H1 (cell line): ENCODE measurements around the gene KLF16. TPM values are rescaled to one million over a fixed set of nuclear protein-coding genes. Genes with fewer than 3 reads are reported as not detected.

Experiments used
- CTCF ChIA-PET: fragments of 300-600 bp; sonication (Branson Sonifier 250); formaldehyde crosslinking; loops from one replicate; lab custom pipeline; 2021; ENCODE audit not compliant: partially characterized antibody; lab: Charles Lee
- POLR2A ChIA-PET: fragments of 300-600 bp; sonication (Branson Sonifier 250); formaldehyde crosslinking; loops from one replicate; lab custom pipeline; 2021; ENCODE audit warnings: inconsistent platforms; ENCODE audit not compliant: partially characterized antibody; lab: Charles Lee
- DNase-seq, 2 experiments: peaks; one replicate each; pipeline versions ENCODE4 v3.0.0 to v3.0.0-alpha.2; 2010 to 2022; ENCODE audit warnings: low spot score in 2 of 2, low read depth in 1 of 2, mixed read lengths in 1 of 2
- FAIRE-seq: peaks from 2 replicates; lab custom pipeline; 2011; peaks lifted over from hg19 to GRCh38; lab: Jason Lieb, UNC
- H2AFZ ChIP-seq: 2 replicates; pipeline ENCODE4 v1.8.1; 2012; ENCODE audit warnings: low read length, inconsistent platforms
- H2AK5ac ChIP-seq: 2 replicates; pipeline ENCODE4 v1.6.1; 2013; ENCODE audit warnings: low read depth, low read length
- H2BK120ac ChIP-seq: replicated peaks from 2 replicates; pipeline ENCODE3; 2013; ENCODE audit warnings: low read depth, low read length, inconsistent platforms
- H2BK12ac ChIP-seq: 2 replicates; pipeline ENCODE4 v1.6.1; 2013; ENCODE audit warnings: low read depth, low read length
- H2BK15ac ChIP-seq: 2 replicates; pipeline ENCODE4 v1.6.1; 2013; ENCODE audit warnings: low read length
- H2BK20ac ChIP-seq: 2 replicates; pipeline ENCODE4 v1.6.1; 2013; ENCODE audit warnings: low read length
- H2BK5ac ChIP-seq: 2 replicates; pipeline ENCODE4 v1.6.1; 2013; ENCODE audit warnings: low read depth, low read length
- H3K14ac ChIP-seq: 2 replicates; pipeline ENCODE4 v1.6.1; 2013; ENCODE audit warnings: inconsistent platforms; ENCODE audit not compliant: insufficient read length
- H3K18ac ChIP-seq: 2 replicates; pipeline ENCODE4 v1.6.1; 2013; ENCODE audit warnings: low read length; ENCODE audit errors: extremely low read depth
- H3K23ac ChIP-seq: 2 replicates; pipeline ENCODE4 v1.6.1; 2013; ENCODE audit warnings: inconsistent platforms; ENCODE audit not compliant: insufficient read length
- H3K23me2 ChIP-seq: 2 replicates; pipeline ENCODE4 v1.6.1; 2013; ENCODE audit warnings: low read depth, low read length
- H3K27ac ChIP-seq: 2 replicates; pipeline ENCODE4 v1.6.1; 2011; ENCODE audit warnings: low read depth, low read length, inconsistent platforms
- H3K27me3 ChIP-seq, 4 experiments: replicated peaks in 1 of 4; 1 replicate in 1 of 4; 2 replicates in 3 of 4; pipeline versions ENCODE4 v1.6.1 to v1.8.1; 2011 to 2013; ENCODE audit warnings: low read length in 3 of 4, mild to moderate bottlenecking in 3 of 4, inconsistent platforms in 2 of 4, mixed read lengths in 2 of 4, moderate library complexity in 1 of 4; ENCODE audit not compliant: control insufficient read depth in 3 of 4, insufficient read depth in 3 of 4; ENCODE audit errors: extremely low read depth in 1 of 4
- H3K36me3 ChIP-seq, 4 experiments: 2 replicates each; pipeline versions ENCODE4 v1.6.1 to v1.8.1; 2011 to 2013; ENCODE audit warnings: mild to moderate bottlenecking in 4 of 4, low read length in 3 of 4, moderate library complexity in 2 of 4, control low read depth in 1 of 4, inconsistent platforms in 1 of 4; ENCODE audit not compliant: insufficient read depth in 4 of 4, control insufficient read depth in 2 of 4
- H3K4ac ChIP-seq: replicated peaks from 2 replicates; pipeline ENCODE3; 2013; ENCODE audit warnings: low read length, low read depth, mixed read lengths, inconsistent platforms; ENCODE audit not compliant: insufficient read length
- H3K4me1 ChIP-seq, 4 experiments: replicated peaks in 1 of 4; 1 replicate in 1 of 4; 2 replicates in 3 of 4; pipeline versions ENCODE4 v1.6.1 to v1.8.1; 2011 to 2013; ENCODE audit warnings: low read length in 3 of 4, inconsistent platforms in 2 of 4, mixed read lengths in 1 of 4; ENCODE audit not compliant: insufficient read depth in 4 of 4, control insufficient read depth in 3 of 4
- H3K4me2 ChIP-seq, 2 experiments: 2 replicates each; pipeline versions ENCODE4 v1.6.1 to v1.8.1; 2011 to 2013; ENCODE audit warnings: low read depth in 2 of 2, low read length in 2 of 2, control low read depth in 1 of 2, inconsistent platforms in 1 of 2, mild to moderate bottlenecking in 1 of 2; ENCODE audit not compliant: insufficient read depth in 1 of 2
- H3K4me3 ChIP-seq, 4 experiments: fragments of 200-600, 300-600 bp in 1 of 4; sonication (generic), shearing (Covaris generic), sonication (Bioruptor Twin) in 1 of 4; 2 replicates each; pipeline versions ENCODE4 v1.5.1 to v1.8.1; 2011 to 2016; ENCODE audit warnings: low read length in 4 of 4, low read depth in 3 of 4, control low read depth in 2 of 4, inconsistent platforms in 2 of 4, mild to moderate bottlenecking in 2 of 4, mixed read lengths in 1 of 4, moderate library complexity in 1 of 4; ENCODE audit not compliant: insufficient read depth in 2 of 4; ENCODE audit errors: extremely low read depth in 1 of 4
- H3K56ac ChIP-seq: replicated peaks from 2 replicates; pipeline ENCODE3; 2013; ENCODE audit warnings: low read depth, mild to moderate bottlenecking, mixed read lengths, low read length, inconsistent platforms; ENCODE audit not compliant: insufficient read length
- H3K79me1 ChIP-seq: 2 replicates; pipeline ENCODE4 v1.6.1; 2013; ENCODE audit warnings: low read depth, low read length, control low read depth
- H3K79me2 ChIP-seq, 2 experiments: 2 replicates each; pipeline versions ENCODE4 v1.6.1 to v1.8.1; 2012 to 2013; ENCODE audit warnings: low read length in 2 of 2, mild to moderate bottlenecking in 2 of 2, inconsistent platforms in 1 of 2; ENCODE audit not compliant: insufficient read depth in 2 of 2, control insufficient read depth in 1 of 2
- H3K9ac ChIP-seq, 4 experiments: replicated peaks in 1 of 4; 1 replicate in 1 of 4; 2 replicates in 3 of 4; pipeline versions ENCODE4 v1.6.1 to v1.8.1; 2011 to 2013; ENCODE audit warnings: low read depth in 3 of 4, low read length in 3 of 4, control low read depth in 2 of 4, mild to moderate bottlenecking in 2 of 4, moderate library complexity in 2 of 4, inconsistent platforms in 1 of 4; ENCODE audit errors: extremely low read depth in 1 of 4
- H3K9me3 ChIP-seq, 2 experiments: 2 replicates each; pipeline versions ENCODE4 v1.6.1 to v1.8.1; 2012 to 2013; ENCODE audit warnings: mild to moderate bottlenecking in 2 of 2, moderate library complexity in 2 of 2, control low read depth in 1 of 2, inconsistent platforms in 1 of 2, low read depth in 1 of 2, low read length in 1 of 2, mixed read lengths in 1 of 2; ENCODE audit not compliant: insufficient read depth in 2 of 2
- H4K20me1 ChIP-seq, 2 experiments: replicated peaks in 1 of 2; 2 replicates each; pipeline versions ENCODE3 to v1.8.1; 2011 to 2013; ENCODE audit warnings: inconsistent platforms in 2 of 2, low read length in 2 of 2, mild to moderate bottlenecking in 1 of 2; ENCODE audit not compliant: insufficient read depth in 2 of 2, control insufficient read depth in 1 of 2
- H4K5ac ChIP-seq: 2 replicates; pipeline ENCODE4 v1.6.1; 2013; ENCODE audit warnings: low read length, low read depth, mixed read lengths, inconsistent platforms; ENCODE audit not compliant: insufficient read length
- H4K8ac ChIP-seq: 2 replicates; pipeline ENCODE4 v1.8.0; 2013; ENCODE audit warnings: mild to moderate bottlenecking, moderate library complexity, low read length, inconsistent platforms; ENCODE audit not compliant: insufficient read depth; ENCODE audit errors: extremely low read depth
- H4K91ac ChIP-seq: replicated peaks from 2 replicates; pipeline ENCODE3; 2013; ENCODE audit warnings: low read length, mixed read lengths, inconsistent platforms; ENCODE audit not compliant: insufficient read length
- ASH2L ChIP-seq: fragments of 200-600, 300-600 bp; sonication (generic); IDR thresholded peaks from one replicate; pipeline ENCODE4 v1.7.1; 2017; ENCODE audit warnings: low read length
- BCL11A ChIP-seq, 2 experiments: IDR thresholded peaks; one replicate each; pipeline ENCODE4 v1.6.1; 2011; ENCODE audit warnings: low read depth in 2 of 2, low read length in 2 of 2, mild to moderate bottlenecking in 2 of 2
- CHD1 ChIP-seq: IDR thresholded peaks from 2 replicates; pipeline ENCODE4 v1.6.1; 2012; ENCODE audit warnings: low read depth, low read length, improper control_type of control experiment
- KDM4A ChIP-seq: IDR thresholded peaks from one replicate; pipeline ENCODE4 v1.7.1; 2012; ENCODE audit warnings: low read depth, mild to moderate bottlenecking, moderate library complexity, low read length, inconsistent platforms; ENCODE audit not compliant: severe bottlenecking
- POU5F1 ChIP-seq: IDR thresholded peaks from 2 replicates; pipeline ENCODE4 v1.6.1; 2011; ENCODE audit warnings: low read depth, mild to moderate bottlenecking, low read length, moderate library complexity
- RAD21 ChIP-seq, 2 experiments: IDR thresholded peaks in 1 of 2; conservative IDR thresholded peaks in 1 of 2; 2 replicates each; pipeline ENCODE4 v1.6.1; 2011; ENCODE audit warnings: low read depth in 2 of 2, low read length in 2 of 2, improper control_type of control experiment in 1 of 2, inconsistent platforms in 1 of 2, mild to moderate bottlenecking in 1 of 2, moderate library complexity in 1 of 2
- SAP30 ChIP-seq: fragments of 300-600 bp; sonication (generic); IDR thresholded peaks from 2 replicates; pipeline ENCODE4 v1.7.1; 2012; ENCODE audit warnings: low read length, moderate library complexity, mild to moderate bottlenecking, inconsistent platforms; ENCODE audit not compliant: insufficient read depth, insufficient replicate concordance
- SP4 ChIP-seq: IDR thresholded peaks from 2 replicates; pipeline ENCODE4 v1.6.1; 2012; ENCODE audit warnings: low read length, inconsistent platforms
- TAF1 ChIP-seq: IDR thresholded peaks from 2 replicates; pipeline ENCODE4 v1.6.1; 2011; ENCODE audit warnings: mild to moderate bottlenecking, low read depth, low read length
- TAF7 ChIP-seq: optimal IDR thresholded peaks from 2 replicates; pipeline ENCODE3; 2011; ENCODE audit warnings: low read depth, mild to moderate bottlenecking, inconsistent platforms, low read length, moderate library complexity, borderline replicate concordance
- WGBS, 2 experiments: shearing (Covaris generic) in 1 of 2; methylation state at CpG; one replicate each; pipeline versions ENCODE4 v1.1.6 to v1.1.7; 2013 to 2015; ENCODE audit warnings: low lambda C conversion rate in 2 of 2, mixed read lengths in 2 of 2, inconsistent platforms in 1 of 2, low coverage in 1 of 2, missing lambda C conversion rate in 1 of 2; ENCODE audit not compliant: insufficient replicate concordance in 2 of 2, insufficient coverage in 1 of 2, insufficient read length in 1 of 2; ENCODE audit errors: extremely low coverage in 1 of 2, missing lambda C conversion rate in 1 of 2; 5-methylcytosine and 5-hydroxymethylcytosine counted together
- polyA plus RNA-seq, 7 experiments: library from polyadenylated mRNA; depleted of rRNA in 3 of 7; stranded (reverse) in 5 of 7; unstranded in 2 of 7; fragments of >200 nt in 5 of 7; fragments of 200-250 nt in 2 of 7; gene quantifications; 1 replicate in 5 of 7; 2 replicates in 1 of 7; 4 replicates in 1 of 7; pipeline versions ENCODE4 v1.2.1 to v1.2.3, GENCODE V29; 2011 to 2013; ENCODE audit warnings: missing spikeins in 2 of 7, mixed read lengths in 2 of 7
- total RNA-seq: library from RNA; stranded (reverse); fragmentation: NEBNext Ultra II Directional; extraction: Animal tissue kit (Norgen Biotek cat#: 25700); gene quantifications from 2 replicates; pipeline ENCODE4 v1.2.1, GENCODE V29; 2021
- TF ChIP-seq, protein P1 (sequence below): IDR thresholded peaks from 2 replicates; pipeline ENCODE4 v1.6.1; 2012; ENCODE audit warnings: inconsistent platforms

KLF16 gene
- total and polyA plus RNA-seq, 2 of the 8 experiments (the other 6 are each of a cell fraction or from before 2014, with no cell fraction given): 14.3 to 45.9 TPM

DNA sequence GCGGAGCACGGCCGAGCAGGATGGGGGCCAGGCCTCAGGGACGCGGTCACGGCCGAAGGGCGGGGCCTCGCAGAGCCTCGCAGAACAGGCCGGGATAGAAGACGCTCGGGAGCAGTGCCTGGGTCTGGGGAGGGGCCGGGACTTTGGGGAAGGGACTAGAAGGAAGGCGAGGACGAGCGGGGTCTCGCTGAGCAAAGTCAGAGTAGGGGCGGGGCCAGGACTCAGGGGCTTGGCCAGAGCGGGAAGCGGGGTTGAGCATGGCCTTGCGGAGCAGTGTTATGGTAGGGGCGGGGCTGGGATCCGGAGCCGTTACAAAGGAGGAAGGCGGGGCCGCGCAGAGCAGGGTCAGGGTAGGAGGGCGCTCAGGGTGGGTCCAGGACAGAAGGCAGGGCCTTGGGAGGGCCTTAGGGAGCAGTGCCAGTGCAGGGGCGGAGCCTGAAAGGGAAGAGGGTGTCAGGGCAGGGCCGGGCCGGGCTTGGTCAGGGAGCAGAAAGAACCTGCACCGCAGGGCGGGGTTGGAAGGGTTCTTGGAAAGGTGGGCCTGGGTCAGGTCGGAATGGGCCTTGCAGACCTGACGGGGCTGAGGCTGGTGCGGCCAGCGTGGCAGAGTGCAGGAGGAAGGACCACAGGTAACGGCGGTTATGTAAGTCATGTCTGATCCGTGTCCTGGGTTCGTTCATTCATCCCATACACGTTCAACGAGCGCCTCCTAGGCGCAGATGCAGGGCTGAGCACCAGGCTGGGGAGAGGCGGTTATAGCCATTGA, 50.8 kb downstream of the KLF16 start:
- Histone ChIP-seq H4K8ac (peak overlapping the region; percentile 57; the same call in 1 of the 2 replicates), H3K23ac (no peak overlapping the region), H3K36me3 (peaks cover 5 to 19% (median 10%) of the 10 kb centered on the region in 4 experiments; a peak in 6 of 8 replicates), H2BK12ac (no peak overlapping the region), H3K9me3 (no peaks in the 10 kb centered on the region), H3K23me2 (peaks cover 2% of the 10 kb centered on the region), H3K79me2 (no peaks in the 10 kb centered on the region), H4K91ac (no peak overlapping the region), H3K4ac (no peak overlapping the region), H3K4me3 (peak overlapping the region; percentile 49 to 69 (median 56)), H2AFZ (no peak overlapping the region), H2BK5ac (no peak overlapping the region; the same call in 1 of the 2 replicates), H3K56ac (peak overlapping the region; percentile 59), H2BK120ac (no peak overlapping the region), H3K9ac (0 out of 7 replicates have a peak overlapping the region, but pooled peaks of 1 of the 4 experiments have one; percentile 25), H3K27ac (no peak overlapping the region; the same call in 1 of the 2 replicates), H2AK5ac (no peak overlapping the region), H2BK20ac (no peak overlapping the region), H3K4me1 (peaks cover 0 to 2% (median 0%) of the 10 kb centered on the region in 4 experiments; a peak in 3 of 7 replicates), H3K18ac (peak overlapping the region; percentile 78), H3K14ac (no peak overlapping the region), H4K20me1 (peaks cover 2 to 3% of the 10 kb centered on the region in 2 experiments), H3K27me3 (peaks cover 0 to 3% (median 0%) of the 10 kb centered on the region in 4 experiments; a peak in 3 of 7 replicates), H3K79me1 (no peaks in the 10 kb centered on the region; the same call in 1 of the 2 replicates), H4K5ac (no peak overlapping the region), H2BK15ac (no peak overlapping the region), H3K4me2 (peak overlapping the region; percentile 63 to 94)
- 0% methylated on average over 22 of the region's 47 CpGs; no CpG with 5 or more reads in 1 of the 2 experiments for WGBS, 2 experiments
- DNase-seq: peak; percentile 93 to 95
- ChIA-PET POLR2A (no interaction called here), CTCF (interaction anchor here (1.0 to 6.2 kb wide), 8 partner anchors 10 to 31 kb away, joined by 3 to 73 read pairs (median 14); no protein-coding TSS in a partner anchor)
- peak; percentile 81 for FAIRE-seq
- TF ChIP-seq TAF7 (peak; percentile 16), BCL11A (IDR thresholded peaks at IDR 0.05; ENCODE audit: low read depth in 2 of 2, low read length in 2 of 2) (no peak), KDM4A (peak; percentile 76), ASH2L (no peak), SAP30 (peak; percentile 39), POU5F1 (no peak), TAF1 (peak; percentile 42; the same call in 1 of the 2 replicates), RAD21 (IDR thresholded peaks at IDR 0.05 in 1 of 2, conservative IDR thresholded peaks at IDR 0.05 in 1 of 2; ENCODE audit: low read depth in 2 of 2, low read length in 2 of 2) (peak; percentile 86 to 88), SP4 (0 out of 2 replicates have a peak, but pooled peaks have one; percentile 20), CHD1 (no peak)
- TF ChIP-seq, protein P1, sequence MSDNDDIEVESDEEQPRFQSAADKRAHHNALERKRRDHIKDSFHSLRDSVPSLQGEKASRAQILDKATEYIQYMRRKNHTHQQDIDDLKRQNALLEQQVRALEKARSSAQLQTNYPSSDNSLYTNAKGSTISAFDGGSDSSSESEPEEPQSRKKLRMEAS: 0 out of 2 replicates have a peak, but pooled peaks have one; percentile 17
